WTC11 (cell line): Measurements from ENCODE around the gene MEPCE. TPM values are rescaled to one million over a fixed set of nuclear protein-coding genes. Genes with fewer than 3 reads are reported as not detected.
A peak's percentile ranks its signal among the peaks of the same experiment; 100 is the strongest.

Source experiments
- CREM ChIP-seq: sonication (generic); formaldehyde crosslinking; IDR thresholded peaks from 2 replicates; pipeline ENCODE4 v1.8.1; 2022; ENCODE audit warnings: mild to moderate bottlenecking, missing genetic modification reagents, moderate library complexity
- EMX1 ChIP-seq: fragments of 250-450 bp; sonication (Bioruptor Pico); IDR thresholded peaks from 2 replicates; pipeline ENCODE4 v1.8.0; 2021; ENCODE audit warnings: mild to moderate bottlenecking
- ETV6 ChIP-seq: sonication (generic); formaldehyde crosslinking; IDR thresholded peaks from 2 replicates; pipeline ENCODE4 v1.8.1; 2022; ENCODE audit warnings: mild to moderate bottlenecking, missing genetic modification reagents
- FOXK1 ChIP-seq: sonication (generic); formaldehyde crosslinking; IDR thresholded peaks from 2 replicates; pipeline ENCODE4 v1.8.0; 2022; ENCODE audit warnings: mild to moderate bottlenecking, moderate library complexity, missing genetic modification reagents
- HMGA2 ChIP-seq: fragments of 250-450 bp; sonication (Bioruptor Pico); IDR thresholded peaks from 2 replicates; pipeline ENCODE4 v1.4.0; 2021; ENCODE audit warnings: mild to moderate bottlenecking, moderate library complexity
- KAT7 ChIP-seq: sonication (generic); formaldehyde crosslinking; IDR thresholded peaks from 2 replicates; pipeline ENCODE4 v1.8.1; 2023; ENCODE audit warnings: missing genetic modification reagents, mild to moderate bottlenecking, borderline replicate concordance
- MYBL2 ChIP-seq: sonication (generic); formaldehyde crosslinking; IDR thresholded peaks from 2 replicates; pipeline ENCODE4 v1.8.1; 2023; ENCODE audit warnings: mild to moderate bottlenecking, moderate library complexity, missing genetic modification reagents
- NFATC4 ChIP-seq: fragments of 250-450 bp; sonication (Bioruptor Pico); IDR thresholded peaks from 2 replicates; pipeline ENCODE4 v1.9.0; 2021; ENCODE audit warnings: mild to moderate bottlenecking
- NR1H2 ChIP-seq: sonication (generic); formaldehyde crosslinking; IDR thresholded peaks from 2 replicates; pipeline ENCODE4 v1.9.0; 2021; ENCODE audit warnings: mild to moderate bottlenecking, moderate library complexity, missing genetic modification reagents
- NR3C1 ChIP-seq: sonication (generic); formaldehyde crosslinking; conservative IDR thresholded peaks from 2 replicates; pipeline ENCODE4 v1.8.1; 2023; ENCODE audit warnings: low read depth, mild to moderate bottlenecking, missing genetic modification reagents
- PRRX2 ChIP-seq: fragments of 250-450 bp; sonication (Bioruptor Pico); IDR thresholded peaks from 2 replicates; pipeline ENCODE4 v1.8.0; 2021; ENCODE audit warnings: mild to moderate bottlenecking
- RELA ChIP-seq: sonication (generic); formaldehyde crosslinking; IDR thresholded peaks from 2 replicates; pipeline ENCODE4 v1.8.1; 2022; ENCODE audit warnings: missing genetic modification reagents, mild to moderate bottlenecking, borderline replicate concordance
- SMAD4 ChIP-seq: sonication (generic); formaldehyde crosslinking; IDR thresholded peaks from 2 replicates; pipeline ENCODE4 v1.8.0; 2022; ENCODE audit warnings: mild to moderate bottlenecking, missing genetic modification reagents
- TEAD4 ChIP-seq: sonication (generic); formaldehyde crosslinking; IDR thresholded peaks from 2 replicates; pipeline ENCODE4 v1.8.0; 2022; ENCODE audit warnings: mild to moderate bottlenecking, missing genetic modification reagents
- ZBTB21 ChIP-seq: sonication (generic); formaldehyde crosslinking; IDR thresholded peaks from 2 replicates; pipeline ENCODE4 v1.8.1; 2023; ENCODE audit warnings: mild to moderate bottlenecking, missing genetic modification reagents, borderline replicate concordance
- ZNF416 ChIP-seq: fragments of 250-450 bp; sonication (Bioruptor Pico); IDR thresholded peaks from 2 replicates; pipeline ENCODE4 v1.9.0; 2021; ENCODE audit warnings: mild to moderate bottlenecking, inconsistent platforms
- ZNF423 ChIP-seq: fragments of 250-450 bp; sonication (Bioruptor Pico); IDR thresholded peaks from 2 replicates; pipeline ENCODE4 v2.1.2; 2022; ENCODE audit warnings: mild to moderate bottlenecking, moderate library complexity
- total RNA-seq: library from RNA; stranded (reverse); gene quantifications from 3 replicates; pipeline ENCODE4 v1.2.3, GENCODE V29; 2021
- TF ChIP-seq, protein P1 (sequence below): sonication (generic); formaldehyde crosslinking; IDR thresholded peaks from 2 replicates; pipeline ENCODE4 v1.8.0; 2023; ENCODE audit warnings: mild to moderate bottlenecking, missing genetic modification reagents
- TF ChIP-seq, protein P2 (sequence below): sonication (generic); formaldehyde crosslinking; IDR thresholded peaks from 2 replicates; pipeline ENCODE4 v1.8.1; 2022; ENCODE audit warnings: low read depth, missing genetic modification reagents, borderline replicate concordance
- TF ChIP-seq, protein P3 (sequence below): sonication (generic); formaldehyde crosslinking; IDR thresholded peaks from 2 replicates; pipeline ENCODE4 v1.8.1; 2022; ENCODE audit warnings: low read depth, mild to moderate bottlenecking, moderate library complexity, missing genetic modification reagents, borderline replicate concordance
- TF ChIP-seq, protein P4 (sequence below): sonication (generic); formaldehyde crosslinking; IDR thresholded peaks from 2 replicates; pipeline ENCODE4 v1.8.1; 2023; ENCODE audit warnings: mild to moderate bottlenecking, missing genetic modification reagents, moderate library complexity
- TF ChIP-seq, protein P5 (sequence below): fragments of 200-600 bp; IDR thresholded peaks from 2 replicates; pipeline ENCODE4 v1.8.0; 2022; ENCODE audit warnings: antibody characterized with exemption
- TF ChIP-seq, protein P6 (sequence below): sonication (generic); formaldehyde crosslinking; IDR thresholded peaks from 2 replicates; pipeline ENCODE4 v1.8.0; 2022; ENCODE audit warnings: missing genetic modification reagents
- TF ChIP-seq, protein P7 (sequence below): sonication (generic); formaldehyde crosslinking; IDR thresholded peaks from 2 replicates; pipeline ENCODE4 v1.8.1; 2022; ENCODE audit warnings: missing genetic modification reagents, borderline replicate concordance
- TF ChIP-seq, protein P8 (sequence below): sonication (generic); formaldehyde crosslinking; IDR thresholded peaks from 2 replicates; pipeline ENCODE4 v1.8.1; 2023; ENCODE audit warnings: mild to moderate bottlenecking, missing genetic modification reagents, moderate library complexity

The MEPCE gene
- total RNA-seq, 1 experiment from 2014 or later, result 41.9 TPM

DNA sequence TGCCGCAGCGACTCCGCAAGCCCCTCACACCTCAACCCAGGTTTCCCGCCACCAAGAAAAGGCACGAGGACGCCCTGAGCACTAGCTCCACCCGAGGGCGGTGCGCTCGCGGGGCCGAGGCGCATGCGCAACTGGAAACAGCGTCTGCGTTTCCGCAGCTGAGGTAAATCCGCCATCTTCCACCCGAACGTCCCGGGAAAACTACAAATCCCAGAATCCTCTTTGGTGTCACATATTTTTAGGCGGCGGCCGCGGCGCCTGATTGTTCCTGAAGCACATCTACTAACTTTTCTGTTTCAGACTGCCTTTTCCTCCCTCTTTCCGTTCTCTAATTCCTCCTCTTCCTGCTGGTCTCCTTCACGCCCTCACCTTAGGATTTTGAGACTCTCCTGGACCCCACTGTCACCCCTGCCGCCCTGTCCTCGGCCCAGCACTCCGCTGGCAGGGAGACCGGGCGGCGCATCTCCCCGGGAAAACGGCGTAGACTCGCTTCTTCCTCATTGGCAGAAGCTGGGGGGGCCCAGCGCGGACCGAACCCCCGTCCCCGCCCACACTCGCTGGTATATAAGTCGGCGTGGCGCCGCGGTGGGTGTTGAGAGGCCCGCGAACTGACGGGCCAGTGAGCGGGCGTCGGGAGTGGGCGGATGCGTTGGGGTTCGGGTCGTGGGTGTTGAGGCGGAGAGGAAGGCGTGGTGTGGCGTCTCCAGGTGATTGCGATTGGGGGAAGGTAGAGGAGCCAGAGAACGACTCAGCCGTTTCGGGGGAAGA lies 1.2 kb upstream of the MEPCE start, which contains the start of gene ZCWPW1 (continued):
- TF ChIP-seq, protein P1, sequence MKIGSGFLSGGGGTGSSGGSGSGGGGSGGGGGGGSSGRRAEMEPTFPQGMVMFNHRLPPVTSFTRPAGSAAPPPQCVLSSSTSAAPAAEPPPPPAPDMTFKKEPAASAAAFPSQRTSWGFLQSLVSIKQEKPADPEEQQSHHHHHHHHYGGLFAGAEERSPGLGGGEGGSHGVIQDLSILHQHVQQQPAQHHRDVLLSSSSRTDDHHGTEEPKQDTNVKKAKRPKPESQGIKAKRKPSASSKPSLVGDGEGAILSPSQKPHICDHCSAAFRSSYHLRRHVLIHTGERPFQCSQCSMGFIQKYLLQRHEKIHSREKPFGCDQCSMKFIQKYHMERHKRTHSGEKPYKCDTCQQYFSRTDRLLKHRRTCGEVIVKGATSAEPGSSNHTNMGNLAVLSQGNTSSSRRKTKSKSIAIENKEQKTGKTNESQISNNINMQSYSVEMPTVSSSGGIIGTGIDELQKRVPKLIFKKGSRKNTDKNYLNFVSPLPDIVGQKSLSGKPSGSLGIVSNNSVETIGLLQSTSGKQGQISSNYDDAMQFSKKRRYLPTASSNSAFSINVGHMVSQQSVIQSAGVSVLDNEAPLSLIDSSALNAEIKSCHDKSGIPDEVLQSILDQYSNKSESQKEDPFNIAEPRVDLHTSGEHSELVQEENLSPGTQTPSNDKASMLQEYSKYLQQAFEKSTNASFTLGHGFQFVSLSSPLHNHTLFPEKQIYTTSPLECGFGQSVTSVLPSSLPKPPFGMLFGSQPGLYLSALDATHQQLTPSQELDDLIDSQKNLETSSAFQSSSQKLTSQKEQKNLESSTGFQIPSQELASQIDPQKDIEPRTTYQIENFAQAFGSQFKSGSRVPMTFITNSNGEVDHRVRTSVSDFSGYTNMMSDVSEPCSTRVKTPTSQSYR (CRISPR knock-in tag), result peak; percentile 99
- TF ChIP-seq, protein P2, sequence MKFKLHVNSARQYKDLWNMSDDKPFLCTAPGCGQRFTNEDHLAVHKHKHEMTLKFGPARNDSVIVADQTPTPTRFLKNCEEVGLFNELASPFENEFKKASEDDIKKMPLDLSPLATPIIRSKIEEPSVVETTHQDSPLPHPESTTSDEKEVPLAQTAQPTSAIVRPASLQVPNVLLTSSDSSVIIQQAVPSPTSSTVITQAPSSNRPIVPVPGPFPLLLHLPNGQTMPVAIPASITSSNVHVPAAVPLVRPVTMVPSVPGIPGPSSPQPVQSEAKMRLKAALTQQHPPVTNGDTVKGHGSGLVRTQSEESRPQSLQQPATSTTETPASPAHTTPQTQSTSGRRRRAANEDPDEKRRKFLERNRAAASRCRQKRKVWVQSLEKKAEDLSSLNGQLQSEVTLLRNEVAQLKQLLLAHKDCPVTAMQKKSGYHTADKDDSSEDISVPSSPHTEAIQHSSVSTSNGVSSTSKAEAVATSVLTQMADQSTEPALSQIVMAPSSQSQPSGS, result no peak
- TF ChIP-seq ZBTB21 (peak; percentile 94; the same call in 1 of the 2 replicates), HMGA2 (CRISPR knock-in tag) (no peak), TEAD4 (CRISPR knock-in tag) (peak; percentile 95), ZNF416 (CRISPR knock-in tag) (peak; percentile 87), ZNF423 (CRISPR knock-in tag) (no peak), PRRX2 (CRISPR knock-in tag) (peak; percentile 85; the same call in 1 of the 2 replicates), EMX1 (CRISPR knock-in tag) (peak; percentile 65; the same call in 1 of the 2 replicates), NR3C1 (no peak; the same call in 1 of the 2 replicates), NR1H2 (peak; percentile 88), FOXK1 (CRISPR knock-in tag) (peak; percentile 97), ETV6 (CRISPR knock-in tag) (peak; percentile 99), KAT7 (CRISPR knock-in tag) (peak; percentile 92; the same call in 1 of the 2 replicates), CREM (CRISPR knock-in tag) (peak; percentile 91), NFATC4 (CRISPR knock-in tag) (peak; percentile 55), RELA (peak; percentile 96), MYBL2 (peak; percentile 72), SMAD4 (CRISPR knock-in tag) (peak; percentile 92)
- TF ChIP-seq, protein P3, sequence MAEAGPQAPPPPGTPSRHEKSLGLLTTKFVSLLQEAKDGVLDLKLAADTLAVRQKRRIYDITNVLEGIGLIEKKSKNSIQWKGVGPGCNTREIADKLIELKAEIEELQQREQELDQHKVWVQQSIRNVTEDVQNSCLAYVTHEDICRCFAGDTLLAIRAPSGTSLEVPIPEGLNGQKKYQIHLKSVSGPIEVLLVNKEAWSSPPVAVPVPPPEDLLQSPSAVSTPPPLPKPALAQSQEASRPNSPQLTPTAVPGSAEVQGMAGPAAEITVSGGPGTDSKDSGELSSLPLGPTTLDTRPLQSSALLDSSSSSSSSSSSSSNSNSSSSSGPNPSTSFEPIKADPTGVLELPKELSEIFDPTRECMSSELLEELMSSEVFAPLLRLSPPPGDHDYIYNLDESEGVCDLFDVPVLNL, result peak; percentile 94
- TF ChIP-seq, protein P4, sequence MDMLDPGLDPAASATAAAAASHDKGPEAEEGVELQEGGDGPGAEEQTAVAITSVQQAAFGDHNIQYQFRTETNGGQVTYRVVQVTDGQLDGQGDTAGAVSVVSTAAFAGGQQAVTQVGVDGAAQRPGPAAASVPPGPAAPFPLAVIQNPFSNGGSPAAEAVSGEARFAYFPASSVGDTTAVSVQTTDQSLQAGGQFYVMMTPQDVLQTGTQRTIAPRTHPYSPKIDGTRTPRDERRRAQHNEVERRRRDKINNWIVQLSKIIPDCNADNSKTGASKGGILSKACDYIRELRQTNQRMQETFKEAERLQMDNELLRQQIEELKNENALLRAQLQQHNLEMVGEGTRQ (CRISPR knock-in tag), result 0 out of 2 replicates have a peak, but pooled peaks have one; percentile 3
- TF ChIP-seq, protein P5, sequence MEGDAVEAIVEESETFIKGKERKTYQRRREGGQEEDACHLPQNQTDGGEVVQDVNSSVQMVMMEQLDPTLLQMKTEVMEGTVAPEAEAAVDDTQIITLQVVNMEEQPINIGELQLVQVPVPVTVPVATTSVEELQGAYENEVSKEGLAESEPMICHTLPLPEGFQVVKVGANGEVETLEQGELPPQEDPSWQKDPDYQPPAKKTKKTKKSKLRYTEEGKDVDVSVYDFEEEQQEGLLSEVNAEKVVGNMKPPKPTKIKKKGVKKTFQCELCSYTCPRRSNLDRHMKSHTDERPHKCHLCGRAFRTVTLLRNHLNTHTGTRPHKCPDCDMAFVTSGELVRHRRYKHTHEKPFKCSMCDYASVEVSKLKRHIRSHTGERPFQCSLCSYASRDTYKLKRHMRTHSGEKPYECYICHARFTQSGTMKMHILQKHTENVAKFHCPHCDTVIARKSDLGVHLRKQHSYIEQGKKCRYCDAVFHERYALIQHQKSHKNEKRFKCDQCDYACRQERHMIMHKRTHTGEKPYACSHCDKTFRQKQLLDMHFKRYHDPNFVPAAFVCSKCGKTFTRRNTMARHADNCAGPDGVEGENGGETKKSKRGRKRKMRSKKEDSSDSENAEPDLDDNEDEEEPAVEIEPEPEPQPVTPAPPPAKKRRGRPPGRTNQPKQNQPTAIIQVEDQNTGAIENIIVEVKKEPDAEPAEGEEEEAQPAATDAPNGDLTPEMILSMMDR, result no peak
- TF ChIP-seq, protein P6, sequence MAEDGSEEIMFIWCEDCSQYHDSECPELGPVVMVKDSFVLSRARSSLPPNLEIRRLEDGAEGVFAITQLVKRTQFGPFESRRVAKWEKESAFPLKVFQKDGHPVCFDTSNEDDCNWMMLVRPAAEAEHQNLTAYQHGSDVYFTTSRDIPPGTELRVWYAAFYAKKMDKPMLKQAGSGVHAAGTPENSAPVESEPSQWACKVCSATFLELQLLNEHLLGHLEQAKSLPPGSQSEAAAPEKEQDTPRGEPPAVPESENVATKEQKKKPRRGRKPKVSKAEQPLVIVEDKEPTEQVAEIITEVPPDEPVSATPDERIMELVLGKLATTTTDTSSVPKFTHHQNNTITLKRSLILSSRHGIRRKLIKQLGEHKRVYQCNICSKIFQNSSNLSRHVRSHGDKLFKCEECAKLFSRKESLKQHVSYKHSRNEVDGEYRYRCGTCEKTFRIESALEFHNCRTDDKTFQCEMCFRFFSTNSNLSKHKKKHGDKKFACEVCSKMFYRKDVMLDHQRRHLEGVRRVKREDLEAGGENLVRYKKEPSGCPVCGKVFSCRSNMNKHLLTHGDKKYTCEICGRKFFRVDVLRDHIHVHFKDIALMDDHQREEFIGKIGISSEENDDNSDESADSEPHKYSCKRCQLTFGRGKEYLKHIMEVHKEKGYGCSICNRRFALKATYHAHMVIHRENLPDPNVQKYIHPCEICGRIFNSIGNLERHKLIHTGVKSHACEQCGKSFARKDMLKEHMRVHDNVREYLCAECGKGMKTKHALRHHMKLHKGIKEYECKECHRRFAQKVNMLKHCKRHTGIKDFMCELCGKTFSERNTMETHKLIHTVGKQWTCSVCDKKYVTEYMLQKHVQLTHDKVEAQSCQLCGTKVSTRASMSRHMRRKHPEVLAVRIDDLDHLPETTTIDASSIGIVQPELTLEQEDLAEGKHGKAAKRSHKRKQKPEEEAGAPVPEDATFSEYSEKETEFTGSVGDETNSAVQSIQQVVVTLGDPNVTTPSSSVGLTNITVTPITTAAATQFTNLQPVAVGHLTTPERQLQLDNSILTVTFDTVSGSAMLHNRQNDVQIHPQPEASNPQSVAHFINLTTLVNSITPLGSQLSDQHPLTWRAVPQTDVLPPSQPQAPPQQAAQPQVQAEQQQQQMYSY (CRISPR knock-in tag), result peak; percentile 71
- TF ChIP-seq, protein P7, sequence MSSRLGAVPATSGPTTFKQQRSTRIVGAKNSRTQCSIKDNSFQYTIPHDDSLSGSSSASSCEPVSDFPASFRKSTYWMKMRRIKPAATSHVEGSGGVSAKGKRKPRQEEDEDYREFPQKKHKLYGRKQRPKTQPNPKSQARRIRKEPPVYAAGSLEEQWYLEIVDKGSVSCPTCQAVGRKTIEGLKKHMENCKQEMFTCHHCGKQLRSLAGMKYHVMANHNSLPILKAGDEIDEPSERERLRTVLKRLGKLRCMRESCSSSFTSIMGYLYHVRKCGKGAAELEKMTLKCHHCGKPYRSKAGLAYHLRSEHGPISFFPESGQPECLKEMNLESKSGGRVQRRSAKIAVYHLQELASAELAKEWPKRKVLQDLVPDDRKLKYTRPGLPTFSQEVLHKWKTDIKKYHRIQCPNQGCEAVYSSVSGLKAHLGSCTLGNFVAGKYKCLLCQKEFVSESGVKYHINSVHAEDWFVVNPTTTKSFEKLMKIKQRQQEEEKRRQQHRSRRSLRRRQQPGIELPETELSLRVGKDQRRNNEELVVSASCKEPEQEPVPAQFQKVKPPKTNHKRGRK (CRISPR knock-in tag), result no peak
- TF ChIP-seq, protein P8, sequence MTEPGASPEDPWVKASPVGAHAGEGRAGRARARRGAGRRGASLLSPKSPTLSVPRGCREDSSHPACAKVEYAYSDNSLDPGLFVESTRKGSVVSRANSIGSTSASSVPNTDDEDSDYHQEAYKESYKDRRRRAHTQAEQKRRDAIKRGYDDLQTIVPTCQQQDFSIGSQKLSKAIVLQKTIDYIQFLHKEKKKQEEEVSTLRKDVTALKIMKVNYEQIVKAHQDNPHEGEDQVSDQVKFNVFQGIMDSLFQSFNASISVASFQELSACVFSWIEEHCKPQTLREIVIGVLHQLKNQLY, result peak; percentile 95; the same call in 1 of the 2 replicates
